ENCODE measurements around the gene FOXF2.

The FOXF2 gene

GRCh38 chr6:1392813-1393640, 3.7 kb downstream of the FOXF2 start:
- DNase-seq, result no peak

GRCh38 chr6:1393641-1394283, 4.4 kb downstream of the FOXF2 start:
- no peak for DNase-seq

GRCh38 chr6:1394514-1395463, 5.4 kb downstream of the FOXF2 start:
- no peak for DNase-seq

GRCh38 chr6:1395506-1395905, 6.1 kb downstream of the FOXF2 start:
- DNase-seq, result no peak

- no peak for DNase-seq
Observed at GRCh38 chr6:1395941-1396908, 6.8 kb downstream of the FOXF2 start.

GRCh38 chr6:1396952-1397868, 7.8 kb downstream of the FOXF2 start:
- peak; percentile 60 to 66 for DNase-seq

GRCh38 chr6:1399085-1399780, 9.9 kb downstream of the FOXF2 start:
- no peak for DNase-seq

- DNase-seq, result no peak
Observed at GRCh38 chr6:1400126-1400850, 10.9 kb downstream of the FOXF2 start.

GRCh38 chr6:1402369-1402768, 13.0 kb downstream of the FOXF2 start:
- no peak for DNase-seq

- no peak for DNase-seq
Observed at GRCh38 chr6:1402868-1403267, 13.5 kb downstream of the FOXF2 start.

- DNase-seq, result no peak
Observed at GRCh38 chr6:1403851-1404712, 14.7 kb downstream of the FOXF2 start.

- DNase-seq, result no peak
Observed at GRCh38 chr6:1404713-1405098, 15.3 kb downstream of the FOXF2 start.

- no peak for DNase-seq
Observed at GRCh38 chr6:1405221-1405620, 15.8 kb downstream of the FOXF2 start.

GRCh38 chr6:1406306-1407072, 17.1 kb downstream of the FOXF2 start:
- no peak for DNase-seq

- DNase-seq, result no peak
Observed at GRCh38 chr6:1407499-1407990, 18.2 kb downstream of the FOXF2 start.

- DNase-seq, result no peak
Observed at GRCh38 chr6:1409774-1410465, 20.5 kb downstream of the FOXF2 start.

GRCh38 chr6:1412901-1413300, 23.5 kb downstream of the FOXF2 start:
- DNase-seq, result no peak

Data from CD4-positive, alpha-beta T cell treated with Interferon alpha-2 for 1 hour (primary cell).